GM12878 (cell line): ENCODE results near the gene CNTN4.

Experiments used
- BRCA1 ChIP-seq: IDR thresholded peaks from 2 replicates; pipeline ENCODE4 v1.6.1; 2011; ENCODE audit warnings: low read depth, low read length, improper control_type of control experiment
- NFYA ChIP-seq: IDR thresholded peaks from 2 replicates; pipeline ENCODE4 v1.6.1; 2011; ENCODE audit warnings: low read depth, mild to moderate bottlenecking, low read length, improper control_type of control experiment, borderline replicate concordance
- POLR2A ChIP-seq: IDR thresholded peaks from 2 replicates; pipeline ENCODE4 v1.6.1; 2011; ENCODE audit warnings: low read depth, mild to moderate bottlenecking, low read length
- POLR2AphosphoS5 ChIP-seq: IDR thresholded peaks from 2 replicates; pipeline ENCODE4 v1.6.1; 2011; ENCODE audit warnings: mild to moderate bottlenecking, low read length, inconsistent platforms
- ZNF274 ChIP-seq: IDR thresholded peaks from one replicate; pipeline ENCODE4 v1.8.0; 2011; ENCODE audit not compliant: insufficient read length, insufficient read depth
- TF ChIP-seq, protein P1 (sequence below): IDR thresholded peaks from 2 replicates; pipeline ENCODE4 v1.6.1; 2012; ENCODE audit warnings: low read depth, low read length, improper control_type of control experiment
- TF ChIP-seq, protein P2 (sequence below): IDR thresholded peaks from 2 replicates; pipeline ENCODE4 v1.6.1; 2012; ENCODE audit warnings: low read length, inconsistent platforms
- TF ChIP-seq, protein P3 (sequence below): fragments of 450-650 bp; formaldehyde crosslinking; IDR thresholded peaks from 2 replicates; pipeline ENCODE4 v1.5.0; 2022; ENCODE audit warnings: mild to moderate bottlenecking, missing genetic modification characterization
- TF ChIP-seq, protein P4 (sequence below): fragments of 450-650 bp; IDR thresholded peaks from 2 replicates; pipeline ENCODE4 v1.6.1; 2017; ENCODE audit warnings: antibody characterized with exemption, mild to moderate bottlenecking, moderate library complexity

DNA sequence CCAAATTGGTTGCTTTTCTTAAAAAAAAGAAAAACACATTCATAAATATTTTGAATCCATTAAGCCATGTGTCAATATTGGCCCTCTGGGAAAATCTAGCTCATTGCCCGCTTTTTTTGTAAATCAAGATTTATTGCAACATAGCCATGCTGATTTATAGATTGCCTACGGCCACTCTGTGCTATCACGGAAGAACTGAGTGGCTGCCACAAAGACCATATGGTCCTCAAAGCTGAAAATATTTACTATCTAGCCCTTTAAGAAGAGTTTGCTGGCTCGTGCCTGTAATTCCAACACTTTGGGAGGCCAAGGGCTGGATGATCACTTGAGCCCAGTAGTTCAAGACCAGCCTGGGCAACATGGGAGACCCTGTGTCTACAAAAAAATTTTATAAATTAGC is 965.6 kb downstream of the CNTN4 start:
- TF ChIP-seq, protein P1, sequence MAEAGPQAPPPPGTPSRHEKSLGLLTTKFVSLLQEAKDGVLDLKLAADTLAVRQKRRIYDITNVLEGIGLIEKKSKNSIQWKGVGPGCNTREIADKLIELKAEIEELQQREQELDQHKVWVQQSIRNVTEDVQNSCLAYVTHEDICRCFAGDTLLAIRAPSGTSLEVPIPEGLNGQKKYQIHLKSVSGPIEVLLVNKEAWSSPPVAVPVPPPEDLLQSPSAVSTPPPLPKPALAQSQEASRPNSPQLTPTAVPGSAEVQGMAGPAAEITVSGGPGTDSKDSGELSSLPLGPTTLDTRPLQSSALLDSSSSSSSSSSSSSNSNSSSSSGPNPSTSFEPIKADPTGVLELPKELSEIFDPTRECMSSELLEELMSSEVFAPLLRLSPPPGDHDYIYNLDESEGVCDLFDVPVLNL, result no peak
- no peak for TF ChIP-seq POLR2A
- TF ChIP-seq, protein P2, sequence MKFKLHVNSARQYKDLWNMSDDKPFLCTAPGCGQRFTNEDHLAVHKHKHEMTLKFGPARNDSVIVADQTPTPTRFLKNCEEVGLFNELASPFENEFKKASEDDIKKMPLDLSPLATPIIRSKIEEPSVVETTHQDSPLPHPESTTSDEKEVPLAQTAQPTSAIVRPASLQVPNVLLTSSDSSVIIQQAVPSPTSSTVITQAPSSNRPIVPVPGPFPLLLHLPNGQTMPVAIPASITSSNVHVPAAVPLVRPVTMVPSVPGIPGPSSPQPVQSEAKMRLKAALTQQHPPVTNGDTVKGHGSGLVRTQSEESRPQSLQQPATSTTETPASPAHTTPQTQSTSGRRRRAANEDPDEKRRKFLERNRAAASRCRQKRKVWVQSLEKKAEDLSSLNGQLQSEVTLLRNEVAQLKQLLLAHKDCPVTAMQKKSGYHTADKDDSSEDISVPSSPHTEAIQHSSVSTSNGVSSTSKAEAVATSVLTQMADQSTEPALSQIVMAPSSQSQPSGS, result no peak
- no peak for TF ChIP-seq NFYA
- TF ChIP-seq, protein P3, sequence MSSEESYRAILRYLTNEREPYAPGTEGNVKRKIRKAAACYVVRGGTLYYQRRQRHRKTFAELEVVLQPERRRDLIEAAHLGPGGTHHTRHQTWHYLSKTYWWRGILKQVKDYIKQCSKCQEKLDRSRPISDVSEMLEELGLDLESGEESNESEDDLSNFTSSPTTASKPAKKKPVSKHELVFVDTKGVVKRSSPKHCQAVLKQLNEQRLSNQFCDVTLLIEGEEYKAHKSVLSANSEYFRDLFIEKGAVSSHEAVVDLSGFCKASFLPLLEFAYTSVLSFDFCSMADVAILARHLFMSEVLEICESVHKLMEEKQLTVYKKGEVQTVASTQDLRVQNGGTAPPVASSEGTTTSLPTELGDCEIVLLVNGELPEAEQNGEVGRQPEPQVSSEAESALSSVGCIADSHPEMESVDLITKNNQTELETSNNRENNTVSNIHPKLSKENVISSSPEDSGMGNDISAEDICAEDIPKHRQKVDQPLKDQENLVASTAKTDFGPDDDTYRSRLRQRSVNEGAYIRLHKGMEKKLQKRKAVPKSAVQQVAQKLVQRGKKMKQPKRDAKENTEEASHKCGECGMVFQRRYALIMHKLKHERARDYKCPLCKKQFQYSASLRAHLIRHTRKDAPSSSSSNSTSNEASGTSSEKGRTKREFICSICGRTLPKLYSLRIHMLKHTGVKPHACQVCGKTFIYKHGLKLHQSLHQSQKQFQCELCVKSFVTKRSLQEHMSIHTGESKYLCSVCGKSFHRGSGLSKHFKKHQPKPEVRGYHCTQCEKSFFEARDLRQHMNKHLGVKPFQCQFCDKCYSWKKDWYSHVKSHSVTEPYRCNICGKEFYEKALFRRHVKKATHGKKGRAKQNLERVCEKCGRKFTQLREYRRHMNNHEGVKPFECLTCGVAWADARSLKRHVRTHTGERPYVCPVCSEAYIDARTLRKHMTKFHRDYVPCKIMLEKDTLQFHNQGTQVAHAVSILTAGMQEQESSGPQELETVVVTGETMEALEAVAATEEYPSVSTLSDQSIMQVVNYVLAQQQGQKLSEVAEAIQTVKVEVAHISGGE (CRISPR knock-in tag), result no peak
- TF ChIP-seq POLR2AphosphoS5, result no peak
- no peak for TF ChIP-seq ZNF274
- TF ChIP-seq BRCA1, result no peak
- TF ChIP-seq, protein P4, sequence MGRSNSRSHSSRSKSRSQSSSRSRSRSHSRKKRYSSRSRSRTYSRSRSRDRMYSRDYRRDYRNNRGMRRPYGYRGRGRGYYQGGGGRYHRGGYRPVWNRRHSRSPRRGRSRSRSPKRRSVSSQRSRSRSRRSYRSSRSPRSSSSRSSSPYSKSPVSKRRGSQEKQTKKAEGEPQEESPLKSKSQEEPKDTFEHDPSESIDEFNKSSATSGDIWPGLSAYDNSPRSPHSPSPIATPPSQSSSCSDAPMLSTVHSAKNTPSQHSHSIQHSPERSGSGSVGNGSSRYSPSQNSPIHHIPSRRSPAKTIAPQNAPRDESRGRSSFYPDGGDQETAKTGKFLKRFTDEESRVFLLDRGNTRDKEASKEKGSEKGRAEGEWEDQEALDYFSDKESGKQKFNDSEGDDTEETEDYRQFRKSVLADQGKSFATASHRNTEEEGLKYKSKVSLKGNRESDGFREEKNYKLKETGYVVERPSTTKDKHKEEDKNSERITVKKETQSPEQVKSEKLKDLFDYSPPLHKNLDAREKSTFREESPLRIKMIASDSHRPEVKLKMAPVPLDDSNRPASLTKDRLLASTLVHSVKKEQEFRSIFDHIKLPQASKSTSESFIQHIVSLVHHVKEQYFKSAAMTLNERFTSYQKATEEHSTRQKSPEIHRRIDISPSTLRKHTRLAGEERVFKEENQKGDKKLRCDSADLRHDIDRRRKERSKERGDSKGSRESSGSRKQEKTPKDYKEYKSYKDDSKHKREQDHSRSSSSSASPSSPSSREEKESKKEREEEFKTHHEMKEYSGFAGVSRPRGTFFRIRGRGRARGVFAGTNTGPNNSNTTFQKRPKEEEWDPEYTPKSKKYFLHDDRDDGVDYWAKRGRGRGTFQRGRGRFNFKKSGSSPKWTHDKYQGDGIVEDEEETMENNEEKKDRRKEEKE, result no peak
